HCT116 (cell line): ENCODE results near the gene FAM181B. TPM values are rescaled to one million over a fixed set of nuclear protein-coding genes. Genes with fewer than 3 reads are reported as not detected.

Experiments used
- ATAC-seq: fragments of 200-7000 bp; cut with Tn5 transposase; 2 replicates; pipeline ENCODE4 v1.9.1; 2020; ENCODE audit warnings: mild to moderate bottlenecking, moderate library complexity
- BruUV-seq: library from RNA; stranded (reverse); fragments of 400-500 nt; replicated peaks from 2 replicates; lab custom pipeline; 2021; lab: Mats Ljungman, UMichigan
- CTCF ChIA-PET: fragments of 300-600 bp; sonication (Branson Sonifier 250); formaldehyde crosslinking; loops from one replicate; lab custom pipeline; 2021; ENCODE audit warnings: antibody characterized with exemption; lab: Charles Lee
- POLR2A ChIA-PET: fragments of 300-600, 350-600 bp; sonication (Branson Sonifier 250); formaldehyde crosslinking; loops from one replicate; lab custom pipeline; 2021; ENCODE audit warnings: antibody characterized with exemption; lab: Charles Lee
- RAD21 ChIA-PET, 2 experiments: fragments of 300-600 bp; sonication (Branson Sonifier 250); formaldehyde crosslinking; loops; one replicate each; lab custom pipeline; 2023; ENCODE audit warnings: low total read pairs in 2 of 2; ENCODE audit not compliant: uncharacterized antibody in 2 of 2, unreplicated experiment in 2 of 2, low non-redundant PET in 1 of 2; lab: Charles Lee
- DNase-seq: peaks from one replicate; pipeline ENCODE4 v3.0.0-alpha.2; 2010; ENCODE audit warnings: low read depth, low spot score
- H2AFZ ChIP-seq: fragments of 200-600 bp; shearing (Covaris generic), sonication (generic); 2 replicates; pipeline ENCODE4 v1.6.1; 2017; ENCODE audit warnings: low read depth, mixed run types, mixed read lengths, antibody characterized with exemption, low read length; ENCODE audit not compliant: poor library complexity, severe bottlenecking
- H3K27ac ChIP-seq: 2 replicates; pipeline ENCODE4 v1.5.1; 2012; ENCODE audit warnings: low read depth, low read length
- H3K27me3 ChIP-seq: fragments of 200-600 bp; sonication (generic); 2 replicates; pipeline ENCODE4 v1.6.1; 2016; ENCODE audit warnings: mixed run types, low read length, mixed read lengths; ENCODE audit not compliant: insufficient read depth
- H3K36me3 ChIP-seq, 2 experiments: fragments of 200-500 bp in 1 of 2; fragments of 200-600 bp in 1 of 2; sonication (Bioruptor generic) in 1 of 2; sonication (generic) in 1 of 2; 2 replicates each; pipeline versions ENCODE4 v1.5.1 to v1.6.1; 2014 to 2016; ENCODE audit warnings: low read length in 2 of 2, inconsistent platforms in 1 of 2, mixed read lengths in 1 of 2, mixed run types in 1 of 2; ENCODE audit not compliant: insufficient read depth in 2 of 2, control insufficient read depth in 1 of 2
- H3K4me1 ChIP-seq, 2 experiments: fragments of 200-600 bp in 1 of 2; sonication (generic) in 1 of 2; 2 replicates each; pipeline versions ENCODE4 v1.5.1 to v1.6.1; 2012 to 2017; ENCODE audit warnings: low read length in 2 of 2, inconsistent platforms in 1 of 2, mild to moderate bottlenecking in 1 of 2, mixed read lengths in 1 of 2, mixed run types in 1 of 2, moderate library complexity in 1 of 2; ENCODE audit not compliant: insufficient read depth in 2 of 2, control insufficient read depth in 1 of 2
- H3K4me2 ChIP-seq: fragments of 200-600 bp; sonication (generic); 2 replicates; pipeline ENCODE4 v1.6.1; 2017; ENCODE audit warnings: mixed run types, low read length, mixed read lengths
- H3K4me3 ChIP-seq, 2 experiments: fragments of 200-600 bp in 1 of 2; sonication (generic) in 1 of 2; replicated peaks in 1 of 2; 2 replicates each; pipeline ENCODE4 v1.5.1; 2011 to 2016; ENCODE audit warnings: low read length in 2 of 2, control low read depth in 1 of 2, low read depth in 1 of 2, mild to moderate bottlenecking in 1 of 2, mixed read lengths in 1 of 2, mixed run types in 1 of 2
- H3K79me2 ChIP-seq: fragments of 200-600 bp; sonication (generic); 2 replicates; pipeline ENCODE4 v1.6.1; 2017; ENCODE audit warnings: mild to moderate bottlenecking, mixed run types, low read length, moderate library complexity, mixed read lengths; ENCODE audit not compliant: insufficient read depth
- H3K9ac ChIP-seq: fragments of 200-600 bp; sonication (generic); 2 replicates; pipeline ENCODE4 v1.6.1; 2016; ENCODE audit warnings: low read length, mixed read lengths
- H3K9me2 ChIP-seq: fragments of 200-600 bp; sonication (generic), shearing (Covaris generic); 2 replicates; pipeline ENCODE4 v1.6.1; 2017; ENCODE audit warnings: mixed run types, mild to moderate bottlenecking, moderate library complexity; ENCODE audit not compliant: insufficient read depth
- H3K9me3 ChIP-seq, 2 experiments: fragments of 200-500 bp in 1 of 2; fragments of 200-600 bp in 1 of 2; sonication (Bioruptor generic) in 1 of 2; sonication (generic) in 1 of 2; 2 replicates each; pipeline ENCODE4 v1.6.1; 2014 to 2017; ENCODE audit warnings: low read length in 2 of 2, mixed read lengths in 2 of 2, inconsistent platforms in 1 of 2, low read depth in 1 of 2, mild to moderate bottlenecking in 1 of 2, mixed run types in 1 of 2, moderate library complexity in 1 of 2; ENCODE audit not compliant: control insufficient read depth in 1 of 2, insufficient read depth in 1 of 2
- H4K20me1 ChIP-seq: fragments of 200-600 bp; sonication (generic), shearing (Covaris generic); 2 replicates; pipeline ENCODE4 v1.6.1; 2017; ENCODE audit warnings: mixed run types, mild to moderate bottlenecking, moderate library complexity; ENCODE audit not compliant: insufficient read depth
- ATF3 ChIP-seq: IDR thresholded peaks from 2 replicates; pipeline ENCODE4 v1.6.1; 2012
- CBX3 ChIP-seq: IDR thresholded peaks from 2 replicates; pipeline ENCODE4 v1.6.1; 2012; ENCODE audit warnings: low read depth
- CEBPB ChIP-seq: IDR thresholded peaks from 2 replicates; pipeline ENCODE4 v1.6.1; 2012; ENCODE audit warnings: low read depth
- ELF1 ChIP-seq: IDR thresholded peaks from 2 replicates; pipeline ENCODE4 v1.6.1; 2012; ENCODE audit warnings: low read depth, borderline replicate concordance
- EZH2 ChIP-seq: fragments of 200-600 bp; sonication (generic); IDR thresholded peaks from 2 replicates; pipeline ENCODE4 v1.6.1; 2017; ENCODE audit warnings: antibody characterized with exemption, mixed run types
- EZH2phosphoT487 ChIP-seq: fragments of 200-600 bp; IDR thresholded peaks from 2 replicates; pipeline ENCODE4 v1.6.1; 2018; ENCODE audit warnings: antibody characterized with exemption, borderline replicate concordance
- JUND ChIP-seq: IDR thresholded peaks from 2 replicates; pipeline ENCODE4 v1.6.1; 2012
- MAX ChIP-seq: IDR thresholded peaks from 2 replicates; pipeline ENCODE4 v1.6.1; 2012
- RAD21 ChIP-seq: IDR thresholded peaks from 2 replicates; pipeline ENCODE4 v1.6.1; 2012; ENCODE audit warnings: low read depth, mild to moderate bottlenecking
- REST ChIP-seq: IDR thresholded peaks from 2 replicates; pipeline ENCODE4 v1.6.1; 2012; ENCODE audit warnings: low read depth
- SIN3A ChIP-seq: IDR thresholded peaks from 2 replicates; pipeline ENCODE4 v1.6.1; 2012; ENCODE audit warnings: low read depth
- SP1 ChIP-seq: IDR thresholded peaks from 2 replicates; pipeline ENCODE4 v1.6.1; 2012; ENCODE audit warnings: low read depth
- SRF ChIP-seq: IDR thresholded peaks from 2 replicates; pipeline ENCODE4 v1.6.1; 2012; ENCODE audit warnings: low read depth
- TCF7L2 ChIP-seq: IDR thresholded peaks from 2 replicates; pipeline ENCODE4 v1.7.0; 2011; ENCODE audit warnings: borderline replicate concordance, inconsistent platforms; ENCODE audit not compliant: insufficient read depth, insufficient read length; ENCODE audit errors: extremely low read depth
- YY1 ChIP-seq: IDR thresholded peaks from 2 replicates; pipeline ENCODE4 v1.6.1; 2011; ENCODE audit warnings: low read length, low read depth, moderate library complexity, mild to moderate bottlenecking; ENCODE audit not compliant: insufficient replicate concordance; ENCODE audit errors: extremely low read depth
- ZNF274 ChIP-seq: fragments of 200-500 bp; sonication (Bioruptor generic); IDR thresholded peaks from 2 replicates; pipeline ENCODE4 v1.6.1; 2014; ENCODE audit warnings: mild to moderate bottlenecking, low read depth, low read length, inconsistent platforms
- intact Hi-C: fragments of 100-400 bp; cut with micrococcal nuclease; formaldehyde crosslinking; loops from 2 replicates; pipeline ENCODE4 v1.10.0; 2022
- total RNA-seq: library from RNA; stranded (reverse); gene quantifications from one replicate; pipeline ENCODE4 v1.2.1, GENCODE V29; 2021; ENCODE audit not compliant: unreplicated experiment

FAM181B gene
- total RNA-seq, 1 experiment from 2014 or later: not detected

GRCh38 chr11:82782825-82783374, 49.2 kb upstream of the FAM181B start:
- TF ChIP-seq ELF1 (no peak), SIN3A (no peak), SP1 (no peak), REST (no peak), JUND (no peak), ATF3 (no peak), EZH2phosphoT487 (no peak), CBX3 (no peak), ZNF274 (no peak), EZH2 (no peak), RAD21 (no peak), SRF (no peak), TCF7L2 (no peak), YY1 (no peak), CEBPB (no peak), MAX (no peak)
- Histone ChIP-seq H3K4me1 (no peaks in the 10 kb centered on the region), H3K79me2 (no peaks in the 10 kb centered on the region), H3K27me3 (no peaks in the 10 kb centered on the region), H4K20me1 (no peaks in the 10 kb centered on the region), H3K9ac (no peak overlapping the region), H3K4me3 (no peak overlapping the region), H3K36me3 (no peaks in the 10 kb centered on the region), H3K9me3 (no peaks in the 10 kb centered on the region), H3K4me2 (no peak overlapping the region), H3K27ac (no peak overlapping the region), H2AFZ (no peak overlapping the region), H3K9me2 (no peaks in the 10 kb centered on the region)
- POLR2A ChIA-PET: no interaction called here
- intact Hi-C loops: no loop called here
- BruUV-seq: no TSS peak
- CTCF ChIA-PET: no interaction called here
- RAD21 ChIA-PET: no interaction called here
- no peak for DNase-seq
- no peak for ATAC-seq
